ENCODE results near the gene KCNK4.

The KCNK4 gene

GRCh38 chr11:64327993-64328392 lies 36.9 kb downstream of the KCNK4 start:
- DNase-seq (ENCODE audit: low read depth) = no peak

GRCh38 chr11:64330888-64331287 lies 39.8 kb downstream of the KCNK4 start:
- no peak for DNase-seq (ENCODE audit: low read depth)

- DNase-seq (ENCODE audit: low read depth) = peak; percentile 91
These were observed 40.7 kb downstream of the KCNK4 start for GRCh38 chr11:64331569-64332371.

GRCh38 chr11:64333556-64333955 lies 42.5 kb downstream of the KCNK4 start:
- DNase-seq (ENCODE audit: low read depth) = no peak

GRCh38 chr11:64334764-64335735 lies 43.9 kb downstream of the KCNK4 start:
- DNase-seq (ENCODE audit: low read depth) = peak; percentile 96

GRCh38 chr11:64337538-64338249 lies 46.6 kb downstream of the KCNK4 start:
- no peak for DNase-seq (ENCODE audit: low read depth)

- no peak for DNase-seq (ENCODE audit: low read depth)
These were observed 47.6 kb downstream of the KCNK4 start for GRCh38 chr11:64338716-64339115.

- no peak for DNase-seq (ENCODE audit: low read depth)
These were observed 48.2 kb downstream of the KCNK4 start for GRCh38 chr11:64339286-64339685.

GRCh38 chr11:64339754-64340408 lies 48.8 kb downstream of the KCNK4 start, which contains the start of gene CCDC88B:
Gene CCDC88B, plus strand, starts transcription at chr11:64340204. Its CDS starts 63 bp downstream, at chr11:64340267.
- no peak for DNase-seq (ENCODE audit: low read depth)

- DNase-seq (ENCODE audit: low read depth) = no peak
These were observed 49.7 kb downstream of the KCNK4 start for GRCh38 chr11:64340671-64341335.

GRCh38 chr11:64341429-64341828 lies 50.3 kb downstream of the KCNK4 start:
- DNase-seq (ENCODE audit: low read depth) = no peak

GRCh38 chr11:64341851-64342791 lies 51.0 kb downstream of the KCNK4 start:
- peak; percentile 89 for DNase-seq (ENCODE audit: low read depth)

GRCh38 chr11:64342869-64343745 lies 52.0 kb downstream of the KCNK4 start:
- DNase-seq (ENCODE audit: low read depth) = no peak

GRCh38 chr11:64343767-64344559 lies 52.9 kb downstream of the KCNK4 start:
- DNase-seq (ENCODE audit: low read depth) = no peak

GRCh38 chr11:64344787-64345186 lies 53.7 kb downstream of the KCNK4 start:
- no peak for DNase-seq (ENCODE audit: low read depth)

- no peak for DNase-seq (ENCODE audit: low read depth)
These were observed 56.2 kb downstream of the KCNK4 start for GRCh38 chr11:64347193-64347867.

GRCh38 chr11:64348383-64349024 lies 57.4 kb downstream of the KCNK4 start:
- DNase-seq (ENCODE audit: low read depth) = no peak

Measured in EH (cell line).